ENCODE measurements around the gene POLRMT.

DNA sequence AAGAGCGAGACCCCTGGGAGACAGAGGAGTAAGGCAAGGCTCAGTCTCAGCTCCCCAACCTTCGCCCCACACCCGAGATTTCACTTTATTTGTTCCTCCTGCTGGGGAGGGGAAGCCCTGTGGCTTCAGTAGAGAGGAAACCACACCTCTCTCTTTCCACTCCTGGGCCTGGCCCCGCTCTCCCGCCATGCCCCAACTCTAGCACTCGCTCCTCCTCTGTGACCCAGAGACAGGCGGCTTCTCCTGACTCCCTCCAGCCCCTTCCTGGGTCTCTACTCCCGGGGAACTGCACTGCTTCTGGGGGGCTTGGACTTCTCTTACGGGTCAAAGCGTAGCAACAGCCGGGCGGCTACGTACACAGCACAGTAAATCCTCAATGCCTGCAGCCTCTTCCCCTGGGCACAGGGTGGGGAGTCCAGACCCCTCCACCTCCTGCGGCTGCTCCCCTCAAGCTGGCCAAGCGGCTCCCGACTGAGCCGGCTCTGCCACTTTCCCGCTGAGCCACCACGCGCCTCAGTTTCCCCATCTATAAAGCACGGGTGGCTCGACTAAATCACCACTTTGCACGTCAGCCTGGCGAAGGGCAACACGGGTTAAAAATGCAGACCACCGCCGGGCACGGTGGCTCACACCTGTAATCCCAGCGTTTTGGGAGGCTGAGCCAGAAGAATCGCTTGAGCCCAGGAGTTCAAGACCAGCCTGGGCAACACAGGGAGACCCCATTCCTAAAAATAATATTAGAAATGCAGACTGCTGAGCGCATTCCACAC, 28.3 kb upstream of the POLRMT start:
- TF ChIP-seq, protein P1, sequence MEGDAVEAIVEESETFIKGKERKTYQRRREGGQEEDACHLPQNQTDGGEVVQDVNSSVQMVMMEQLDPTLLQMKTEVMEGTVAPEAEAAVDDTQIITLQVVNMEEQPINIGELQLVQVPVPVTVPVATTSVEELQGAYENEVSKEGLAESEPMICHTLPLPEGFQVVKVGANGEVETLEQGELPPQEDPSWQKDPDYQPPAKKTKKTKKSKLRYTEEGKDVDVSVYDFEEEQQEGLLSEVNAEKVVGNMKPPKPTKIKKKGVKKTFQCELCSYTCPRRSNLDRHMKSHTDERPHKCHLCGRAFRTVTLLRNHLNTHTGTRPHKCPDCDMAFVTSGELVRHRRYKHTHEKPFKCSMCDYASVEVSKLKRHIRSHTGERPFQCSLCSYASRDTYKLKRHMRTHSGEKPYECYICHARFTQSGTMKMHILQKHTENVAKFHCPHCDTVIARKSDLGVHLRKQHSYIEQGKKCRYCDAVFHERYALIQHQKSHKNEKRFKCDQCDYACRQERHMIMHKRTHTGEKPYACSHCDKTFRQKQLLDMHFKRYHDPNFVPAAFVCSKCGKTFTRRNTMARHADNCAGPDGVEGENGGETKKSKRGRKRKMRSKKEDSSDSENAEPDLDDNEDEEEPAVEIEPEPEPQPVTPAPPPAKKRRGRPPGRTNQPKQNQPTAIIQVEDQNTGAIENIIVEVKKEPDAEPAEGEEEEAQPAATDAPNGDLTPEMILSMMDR (IDR thresholded peaks at IDR 0.05) = no peak
- no peak for TF ChIP-seq POLR2A (IDR thresholded peaks at IDR 0.05)
